ENCODE data around the gene ATXN7L1. TPM values are rescaled to one million over a fixed set of nuclear protein-coding genes. Genes with fewer than 3 reads are reported as not detected.
"Not testable (repeated sequence)": the region's sequence is repeated elsewhere in the genome, so short reads cannot be mapped to it uniquely, and the experiment has no call there.

Gene ATXN7L1
- polyA plus RNA-seq, 4 donors: 9.5 to 10.4 (median 10.0) TPM

- no peak for DNase-seq (ENCODE audit: low read depth in 4 of 4, low spot score in 3 of 4)
These were observed 13.6 kb downstream of the ATXN7L1 start for GRCh38 chr7:105862770-105863169.

GRCh38 chr7:105862276-105862675 lies 14.1 kb downstream of the ATXN7L1 start:
- no peak for DNase-seq (ENCODE audit: low read depth in 4 of 4, low spot score in 3 of 4)

GRCh38 chr7:105861224-105861623 lies 15.2 kb downstream of the ATXN7L1 start:
- DNase-seq (ENCODE audit: low read depth in 4 of 4, low spot score in 3 of 4): no peak

GRCh38 chr7:105860793-105861192 lies 15.6 kb downstream of the ATXN7L1 start:
- DNase-seq (ENCODE audit: low read depth in 4 of 4, low spot score in 3 of 4): no peak

GRCh38 chr7:105857009-105857952 lies 19.1 kb downstream of the ATXN7L1 start:
- no peak for DNase-seq (ENCODE audit: low read depth in 4 of 4, low spot score in 3 of 4)

- no peak for DNase-seq (ENCODE audit: low read depth in 4 of 4, low spot score in 3 of 4)
These were observed 21.9 kb downstream of the ATXN7L1 start for GRCh38 chr7:105854498-105854897.

- DNase-seq (ENCODE audit: low read depth in 4 of 4, low spot score in 3 of 4): peak in 1 of 4 donors; percentile 48
These were observed 22.4 kb downstream of the ATXN7L1 start for GRCh38 chr7:105853931-105854419.

GRCh38 chr7:105851064-105851463 lies 25.3 kb downstream of the ATXN7L1 start:
- no peak for DNase-seq (ENCODE audit: low read depth in 4 of 4, low spot score in 3 of 4)

GRCh38 chr7:105849122-105849855 lies 27.1 kb downstream of the ATXN7L1 start:
- DNase-seq (ENCODE audit: low read depth in 4 of 4, low spot score in 3 of 4): no peak

- no peak for DNase-seq (ENCODE audit: low read depth in 4 of 4, low spot score in 3 of 4)
These were observed 30.0 kb downstream of the ATXN7L1 start for GRCh38 chr7:105846404-105846803.

GRCh38 chr7:105844681-105845080 lies 31.7 kb downstream of the ATXN7L1 start:
- not testable (repeated sequence) for DNase-seq (ENCODE audit: low read depth in 4 of 4, low spot score in 3 of 4)

- no peak for DNase-seq (ENCODE audit: low read depth in 4 of 4, low spot score in 3 of 4)
These were observed 34.5 kb downstream of the ATXN7L1 start for GRCh38 chr7:105841866-105842265.

GRCh38 chr7:105840981-105841749 lies 35.2 kb downstream of the ATXN7L1 start:
- no peak for DNase-seq (ENCODE audit: low read depth in 4 of 4, low spot score in 3 of 4)

GRCh38 chr7:105839266-105839665 lies 37.1 kb downstream of the ATXN7L1 start:
- DNase-seq (ENCODE audit: low read depth in 4 of 4, low spot score in 3 of 4): no peak

- no peak for DNase-seq (ENCODE audit: low read depth in 4 of 4, low spot score in 3 of 4)
These were observed 37.7 kb downstream of the ATXN7L1 start for GRCh38 chr7:105838627-105839231.

GRCh38 chr7:105837765-105838626 lies 38.4 kb downstream of the ATXN7L1 start:
- no peak for DNase-seq (ENCODE audit: low read depth in 4 of 4, low spot score in 3 of 4)

GRCh38 chr7:105835441-105835840 lies 41.0 kb downstream of the ATXN7L1 start:
- no peak for DNase-seq (ENCODE audit: low read depth in 4 of 4, low spot score in 3 of 4)

- DNase-seq (ENCODE audit: low read depth in 4 of 4, low spot score in 3 of 4): no peak
These were observed 44.4 kb downstream of the ATXN7L1 start for GRCh38 chr7:105831824-105832535.

- DNase-seq (ENCODE audit: low read depth in 4 of 4, low spot score in 3 of 4): no peak
These were observed 45.1 kb downstream of the ATXN7L1 start for GRCh38 chr7:105831302-105831620.
